ENCODE measurements around the gene ALG10B. TPM values are rescaled to one million over a fixed set of nuclear protein-coding genes. Genes with fewer than 3 reads are reported as not detected.
"Not testable (repeated sequence)": the region's sequence is repeated elsewhere in the genome, so short reads cannot be mapped to it uniquely, and the experiment has no call there.

ALG10B gene
- total and polyA plus RNA-seq, 2 donors from 2014 or later, result 1.7 to 9.3 TPM

GRCh38 chr12:38324912-38325311, 8.3 kb downstream of the ALG10B start:
- intact Hi-C loops (cut with DNase I), result no loop called here
- Histone ChIP-seq H3K36me3 (ENCODE audit: control insufficient read depth in 2 of 3, insufficient read depth in 3 of 3, low read length in 3 of 3) (no peaks in the 10 kb centered on the region), H3K9me3 (ENCODE audit: control insufficient read depth in 2 of 3, insufficient read depth in 1 of 3, low read length in 3 of 3) (no peaks in the 10 kb centered on the region), H3K4me3 (ENCODE audit: low read length in 3 of 3) (no peak overlapping the region), H3K9ac (ENCODE audit: low read length in 3 of 3) (no peak overlapping the region), H3K27me3 (ENCODE audit: control insufficient read depth, insufficient read depth, low read length) (no peaks in the 10 kb centered on the region), H3K4me1 (ENCODE audit: control insufficient read depth in 2 of 3, insufficient read depth in 2 of 3, low read depth in 1 of 3, low read length in 3 of 3) (no peaks in the 10 kb centered on the region), H3K27ac (ENCODE audit: low read depth in 2 of 2, low read length in 2 of 2) (no peak overlapping the region)
- no peak for FAIRE-seq
- TF ChIP-seq, protein P1, sequence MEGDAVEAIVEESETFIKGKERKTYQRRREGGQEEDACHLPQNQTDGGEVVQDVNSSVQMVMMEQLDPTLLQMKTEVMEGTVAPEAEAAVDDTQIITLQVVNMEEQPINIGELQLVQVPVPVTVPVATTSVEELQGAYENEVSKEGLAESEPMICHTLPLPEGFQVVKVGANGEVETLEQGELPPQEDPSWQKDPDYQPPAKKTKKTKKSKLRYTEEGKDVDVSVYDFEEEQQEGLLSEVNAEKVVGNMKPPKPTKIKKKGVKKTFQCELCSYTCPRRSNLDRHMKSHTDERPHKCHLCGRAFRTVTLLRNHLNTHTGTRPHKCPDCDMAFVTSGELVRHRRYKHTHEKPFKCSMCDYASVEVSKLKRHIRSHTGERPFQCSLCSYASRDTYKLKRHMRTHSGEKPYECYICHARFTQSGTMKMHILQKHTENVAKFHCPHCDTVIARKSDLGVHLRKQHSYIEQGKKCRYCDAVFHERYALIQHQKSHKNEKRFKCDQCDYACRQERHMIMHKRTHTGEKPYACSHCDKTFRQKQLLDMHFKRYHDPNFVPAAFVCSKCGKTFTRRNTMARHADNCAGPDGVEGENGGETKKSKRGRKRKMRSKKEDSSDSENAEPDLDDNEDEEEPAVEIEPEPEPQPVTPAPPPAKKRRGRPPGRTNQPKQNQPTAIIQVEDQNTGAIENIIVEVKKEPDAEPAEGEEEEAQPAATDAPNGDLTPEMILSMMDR (IDR thresholded peaks at IDR 0.05; ENCODE audit: borderline replicate concordance, extremely low read depth, insufficient read depth), result no peak
- no peak for DNase-seq

GRCh38 chr12:38327356-38327755, 10.8 kb downstream of the ALG10B start:
- TF ChIP-seq, protein P1 (IDR thresholded peaks at IDR 0.05; ENCODE audit: borderline replicate concordance, extremely low read depth, insufficient read depth), result no peak
- FAIRE-seq, result no peak

DNA sequence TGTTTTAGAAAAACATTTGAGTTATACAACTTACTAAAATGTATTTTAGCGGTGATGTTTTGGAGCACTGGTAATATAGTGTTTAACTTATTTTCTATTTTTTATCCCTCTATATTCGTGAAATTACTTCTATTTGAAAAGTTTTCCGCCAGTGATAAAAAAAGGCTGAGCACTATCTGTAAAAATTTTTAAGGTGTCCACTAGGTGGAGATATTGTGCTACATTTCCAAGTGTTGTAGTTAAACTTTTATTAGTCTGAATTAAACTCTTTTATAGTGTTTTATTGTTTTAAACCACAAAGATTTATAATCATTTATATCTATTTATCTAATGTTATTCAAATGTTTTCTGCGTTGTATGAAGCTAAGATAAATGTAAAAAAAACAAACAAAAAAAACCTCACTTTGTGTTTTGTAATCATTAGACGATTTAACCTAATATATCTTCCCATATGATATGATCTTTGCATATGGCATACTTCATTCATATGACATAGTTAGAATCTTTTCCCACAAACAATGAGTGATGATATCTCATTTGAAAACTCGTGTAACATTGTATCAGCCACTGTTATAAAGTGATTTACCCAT, 11.8 kb downstream of the ALG10B start:
- FAIRE-seq, result peak; percentile 99
- DNase-seq, result peak in 2 of 5 donors; percentile 52 to 71
- H3K9ac ChIP-seq (ENCODE audit: low read length in 3 of 3), result no peak overlapping the region
- H3K4me1 ChIP-seq (ENCODE audit: control insufficient read depth in 2 of 3, insufficient read depth in 2 of 3, low read depth in 1 of 3, low read length in 3 of 3), result no peaks in the 10 kb centered on the region
- H3K4me3 ChIP-seq (ENCODE audit: low read length in 3 of 3), result no peak overlapping the region
- no peaks in the 10 kb centered on the region for H3K27me3 ChIP-seq (ENCODE audit: control insufficient read depth, insufficient read depth, low read length)
- TF ChIP-seq, protein P1 (IDR thresholded peaks at IDR 0.05; ENCODE audit: borderline replicate concordance, extremely low read depth, insufficient read depth), result peak; percentile 50
- no peak overlapping the region for H3K27ac ChIP-seq (ENCODE audit: low read depth in 2 of 2, low read length in 2 of 2)
- no peaks in the 10 kb centered on the region for H3K36me3 ChIP-seq (ENCODE audit: control insufficient read depth in 2 of 3, insufficient read depth in 3 of 3, low read length in 3 of 3)
- no peaks in the 10 kb centered on the region for H3K9me3 ChIP-seq (ENCODE audit: control insufficient read depth in 2 of 3, insufficient read depth in 1 of 3, low read length in 3 of 3)
- intact Hi-C loops (cut with DNase I), result no loop called here

More at GRCh38 chr12:38327356-38327755, 10.8 kb downstream of the ALG10B start:
- no peaks in the 10 kb centered on the region for H3K27me3 ChIP-seq (ENCODE audit: control insufficient read depth, insufficient read depth, low read length)
- H3K4me3 ChIP-seq (ENCODE audit: low read length in 3 of 3), result no peak overlapping the region
- no peak for DNase-seq
- no peaks in the 10 kb centered on the region for H3K9me3 ChIP-seq (ENCODE audit: control insufficient read depth in 2 of 3, insufficient read depth in 1 of 3, low read length in 3 of 3)
- H3K27ac ChIP-seq (ENCODE audit: low read depth in 2 of 2, low read length in 2 of 2), result no peak overlapping the region
- no peaks in the 10 kb centered on the region for H3K36me3 ChIP-seq (ENCODE audit: control insufficient read depth in 2 of 3, insufficient read depth in 3 of 3, low read length in 3 of 3)
- no peaks in the 10 kb centered on the region for H3K4me1 ChIP-seq (ENCODE audit: control insufficient read depth in 2 of 3, insufficient read depth in 2 of 3, low read depth in 1 of 3, low read length in 3 of 3)
- intact Hi-C loops (cut with DNase I), result no loop called here
- no peak overlapping the region for H3K9ac ChIP-seq (ENCODE audit: low read length in 3 of 3)

DNA sequence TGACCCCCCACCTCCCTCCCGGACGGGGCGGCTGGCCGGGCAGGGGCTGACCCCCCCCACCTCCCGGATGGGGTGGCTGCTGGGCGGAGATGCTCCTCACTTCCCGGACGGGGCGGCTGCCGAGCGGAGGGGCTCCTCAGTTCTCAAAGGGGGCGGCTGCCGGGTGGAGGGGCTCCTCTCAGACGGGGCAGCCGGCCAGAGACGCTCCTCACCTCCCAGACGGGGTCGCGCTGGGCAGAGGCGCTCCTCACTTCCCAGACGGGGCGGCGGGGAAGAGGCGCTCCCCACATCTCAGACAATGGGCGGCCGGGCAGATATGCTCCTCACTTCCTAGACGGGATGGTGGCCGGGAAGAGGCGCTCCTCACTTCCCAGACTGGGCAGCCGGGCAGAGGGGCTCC, 13.8 kb downstream of the ALG10B start:
- H3K4me3 ChIP-seq (ENCODE audit: low read length in 3 of 3); H3K27ac ChIP-seq (ENCODE audit: low read depth in 2 of 2, low read length in 2 of 2); H3K9ac ChIP-seq (ENCODE audit: low read length in 3 of 3); H3K27me3 ChIP-seq (ENCODE audit: control insufficient read depth, insufficient read depth, low read length); H3K9me3 ChIP-seq (ENCODE audit: control insufficient read depth in 2 of 3, insufficient read depth in 1 of 3, low read length in 3 of 3); intact Hi-C loops (cut with DNase I); FAIRE-seq; H3K36me3 ChIP-seq (ENCODE audit: control insufficient read depth in 2 of 3, insufficient read depth in 3 of 3, low read length in 3 of 3); H3K4me1 ChIP-seq (ENCODE audit: control insufficient read depth in 2 of 3, insufficient read depth in 2 of 3, low read depth in 1 of 3, low read length in 3 of 3): not testable (repeated sequence)
- peak in 1 of 5 donors; percentile 53 for DNase-seq

All from kidney (tissue), 14 donors.